Measurements from ENCODE around the gene NUDT4.

GRCh38 chr12:93443576-93443975, 65.9 kb downstream of the NUDT4 start:
- no peak for TF ChIP-seq CTCF (conservative IDR thresholded peaks at IDR 0.05; ENCODE audit: low read length)
- TF ChIP-seq EZH2phosphoT487 (IDR thresholded peaks at IDR 0.05; ENCODE audit: borderline replicate concordance, low read depth, low read length) = no peak
